GM12891 (cell line): ENCODE results near the gene PARS2.

ENCODE experiments used
- DNase-seq: peaks from one replicate; pipeline ENCODE4 v3.0.0; 2011; ENCODE audit warnings: low spot score; ENCODE audit not compliant: insufficient read length
- FAIRE-seq: peaks from 2 replicates; lab custom pipeline; 2011; peaks lifted over from hg19 to GRCh38; lab: Jason Lieb, UNC
- PAX5 ChIP-seq: IDR thresholded peaks from 2 replicates; pipeline ENCODE4 v1.6.1; 2011; ENCODE audit warnings: low read length, moderate library complexity, mild to moderate bottlenecking; ENCODE audit not compliant: insufficient read depth, severe bottlenecking
- POLR2A ChIP-seq: IDR thresholded peaks from 2 replicates; pipeline ENCODE4 v1.6.1; 2011; ENCODE audit warnings: low read depth, low read length, control low read depth
- POLR2AphosphoS5 ChIP-seq: IDR thresholded peaks from 2 replicates; pipeline ENCODE4 v1.6.1; 2011; ENCODE audit warnings: low read depth, low read length, control low read depth
- POU2F2 ChIP-seq: IDR thresholded peaks from 2 replicates; pipeline ENCODE4 v1.6.1; 2011; ENCODE audit warnings: low read depth, mild to moderate bottlenecking, control low read depth, low read length, moderate library complexity
- SPI1 ChIP-seq: IDR thresholded peaks from 2 replicates; pipeline ENCODE4 v1.6.1; 2011; ENCODE audit warnings: low read depth, low read length, control low read depth
- TAF1 ChIP-seq: IDR thresholded peaks from 2 replicates; pipeline ENCODE4 v1.6.1; 2011; ENCODE audit warnings: low read depth, low read length, control low read depth

Gene PARS2

DNA sequence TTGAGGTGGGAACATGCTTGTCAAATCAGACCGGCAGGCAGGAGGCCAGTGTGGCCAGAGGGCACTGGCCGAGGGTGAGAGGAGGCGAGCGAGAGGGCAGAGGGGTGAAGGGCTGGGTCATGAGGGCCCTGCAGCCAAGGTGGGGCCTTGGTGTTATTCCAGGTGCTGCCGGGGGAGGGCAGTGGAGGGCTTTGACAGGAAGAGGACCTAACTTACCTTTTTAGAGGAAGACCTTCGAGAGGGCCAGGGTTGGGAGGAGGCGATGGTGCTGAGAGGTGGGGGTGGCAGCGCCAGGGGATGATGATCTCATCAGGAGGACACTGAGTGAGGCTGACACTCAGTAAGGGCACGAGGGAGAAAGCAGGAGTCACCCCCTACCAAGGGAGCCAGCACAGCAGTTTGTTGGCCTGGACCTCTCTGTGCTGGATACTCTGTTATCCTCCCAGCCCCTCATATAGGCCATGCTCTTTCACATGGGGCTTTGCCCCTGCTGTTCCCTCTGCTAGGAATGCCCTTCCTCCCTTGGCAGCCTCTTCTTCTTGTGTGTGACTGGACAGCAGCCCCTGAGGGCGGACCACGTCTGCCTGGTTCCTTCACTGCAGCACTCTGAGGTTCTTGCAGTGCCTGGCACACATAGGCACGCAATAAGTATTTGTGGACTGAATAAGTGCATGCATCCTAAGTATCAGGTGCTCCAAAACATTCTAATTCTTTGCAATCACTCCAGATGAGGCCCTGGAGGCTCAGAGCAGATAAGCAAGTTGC is 44.3 kb upstream of the PARS2 start:
- FAIRE-seq (no peak), DNase-seq (no peak)
- TF ChIP-seq POU2F2 (no peak), POLR2A (no peak), PAX5 (no peak), TAF1 (no peak), POLR2AphosphoS5 (no peak), SPI1 (no peak)

GRCh38 chr1:54807756-54808155 is 43.4 kb upstream of the PARS2 start:
- FAIRE-seq (no peak), DNase-seq (no peak)
- TF ChIP-seq PAX5 (no peak), SPI1 (no peak), POU2F2 (no peak), POLR2AphosphoS5 (no peak), TAF1 (no peak), POLR2A (no peak)

- TF ChIP-seq POLR2A (no peak), PAX5 (no peak), TAF1 (no peak), POU2F2 (no peak), POLR2AphosphoS5 (no peak), SPI1 (no peak)
- no peak for FAIRE-seq
- DNase-seq: no peak
Measured at GRCh38 chr1:54806931-54807611, 42.7 kb upstream of the PARS2 start.

GRCh38 chr1:54805981-54806381 is 41.7 kb upstream of the PARS2 start:
- TF ChIP-seq POU2F2: no peak
- TF ChIP-seq PAX5: no peak
- no peak for TF ChIP-seq POLR2AphosphoS5
- TF ChIP-seq SPI1: no peak
- no peak for TF ChIP-seq POLR2A
- TF ChIP-seq TAF1: no peak
- FAIRE-seq: no peak
- DNase-seq: no peak

DNA sequence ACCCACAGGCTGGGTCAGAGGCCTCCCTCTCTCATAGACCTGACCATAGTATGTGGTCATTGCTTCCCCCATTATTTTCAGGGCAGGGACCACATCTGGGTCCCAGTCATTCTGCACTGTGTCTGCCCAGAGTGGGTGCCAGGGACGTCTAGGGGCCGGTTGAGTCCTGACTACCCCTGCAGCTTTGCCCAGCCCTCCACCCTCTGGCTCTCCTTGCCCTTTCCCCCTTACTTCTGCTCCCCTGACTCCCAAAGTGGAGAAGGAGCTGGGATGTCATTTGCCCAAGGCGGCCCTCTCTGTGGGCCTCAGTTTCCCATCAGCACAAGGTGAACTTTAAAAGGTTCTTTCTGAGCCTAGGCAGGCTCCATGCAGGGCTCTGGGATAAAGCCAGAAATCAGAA is 41.1 kb upstream of the PARS2 start:
- FAIRE-seq (no peak), DNase-seq (no peak)
- TF ChIP-seq POU2F2: no peak
- TF ChIP-seq SPI1: no peak
- TF ChIP-seq TAF1: no peak
- no peak for TF ChIP-seq POLR2AphosphoS5
- TF ChIP-seq POLR2A: no peak
- TF ChIP-seq PAX5: no peak

GRCh38 chr1:54804471-54805132 is 40.3 kb upstream of the PARS2 start:
- no peak for FAIRE-seq
- DNase-seq: no peak
- TF ChIP-seq POU2F2 (no peak), SPI1 (no peak)

GRCh38 chr1:54803761-54804470 is 39.6 kb upstream of the PARS2 start:
- DNase-seq (no peak), FAIRE-seq (no peak)
- TF ChIP-seq SPI1: no peak
- no peak for TF ChIP-seq PAX5
- TF ChIP-seq TAF1: no peak
- no peak for TF ChIP-seq POU2F2
- TF ChIP-seq POLR2AphosphoS5: no peak

GRCh38 chr1:54800899-54801759 is 36.8 kb upstream of the PARS2 start, which contains the start of gene TTC22:
TTC22 (minus strand) TSS chr1:54801323; CDS start chr1:54801163, 160 bp downstream.
- FAIRE-seq (peak; percentile 90), DNase-seq (peak; percentile 73)
- TF ChIP-seq POLR2AphosphoS5: no peak
